Cardiac ventricle fibroblast (primary cell): ENCODE results near the gene FOXE3. TPM values are rescaled to one million over a fixed set of nuclear protein-coding genes. Genes with fewer than 3 reads are reported as not detected.

Experiments
- total RNA-seq: library from RNA; depleted of rRNA; stranded (reverse); fragments of >200 nt; gene quantifications from 2 replicates; pipeline ENCODE4 v1.2.3, GENCODE V29; 2015

FOXE3 gene
- total RNA-seq: not detected in 2 replicates

GRCh38 chr1:47415728-47416318 lies at the start of gene FOXE3:
FOXE3 (plus strand) TSS chr1:47416285; CDS start chr1:47416316, 31 bp downstream.

GRCh38 chr1:47437447-47438164 lies 21.5 kb downstream of the FOXE3 start, which contains the start of gene FOXD2:
FOXD2 (plus strand) TSS chr1:47438044; CDS start chr1:47438136, 92 bp downstream.

Other genes starting within 250 kb of the FOXE3 start
- gene PDZK1IP1, start 226.2 kb upstream of the FOXE3 start, total RNA-seq: not detected in 2 replicates
- 0.10 and 0.25 TPM in 2 replicates for gene TAL1, start 184.1 kb upstream of the FOXE3 start, total RNA-seq
- gene STIL, start 102.1 kb upstream of the FOXE3 start, total RNA-seq: 1.9 and 2.0 TPM in 2 replicates
- 74.1 and 88.1 TPM in 2 replicates for gene CMPK1, start 82.5 kb upstream of the FOXE3 start, total RNA-seq
- 0.06 TPM in 1 of 2 replicates, not detected in the other for gene FOXD2, start 21.8 kb downstream of the FOXE3 start, total RNA-seq